DMS 273 treated with DMSO at 0.1 percent for 48 hours (cell line): ENCODE results near the gene KIAA1958.

Experiments
- DNase-seq: peaks from one replicate; lab custom pipeline; 2025; lab: John Stamatoyannopoulos, UW

KIAA1958 gene

DNA sequence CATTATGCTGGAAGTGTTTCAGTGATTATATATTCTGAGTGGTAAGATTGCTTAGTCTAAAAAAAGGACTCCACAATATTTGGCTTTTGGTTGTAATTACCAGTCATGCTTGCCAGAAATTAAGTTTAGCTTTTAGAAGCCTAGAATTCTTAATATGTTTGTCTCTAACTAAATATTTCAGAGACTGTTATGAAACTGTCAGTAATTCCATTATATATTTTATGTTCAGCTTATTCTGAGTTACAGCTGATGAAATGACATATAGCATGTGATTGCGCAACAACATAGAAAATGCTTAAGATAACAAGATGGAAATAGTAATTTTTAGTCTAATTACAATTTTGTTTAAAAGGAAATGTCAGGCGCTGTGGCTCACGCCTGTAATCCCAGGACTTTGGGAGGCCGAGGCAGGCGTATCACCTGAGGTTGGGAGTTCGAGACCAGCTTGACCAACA is 44.2 kb downstream of the KIAA1958 start:
- no peak for DNase-seq

DNA sequence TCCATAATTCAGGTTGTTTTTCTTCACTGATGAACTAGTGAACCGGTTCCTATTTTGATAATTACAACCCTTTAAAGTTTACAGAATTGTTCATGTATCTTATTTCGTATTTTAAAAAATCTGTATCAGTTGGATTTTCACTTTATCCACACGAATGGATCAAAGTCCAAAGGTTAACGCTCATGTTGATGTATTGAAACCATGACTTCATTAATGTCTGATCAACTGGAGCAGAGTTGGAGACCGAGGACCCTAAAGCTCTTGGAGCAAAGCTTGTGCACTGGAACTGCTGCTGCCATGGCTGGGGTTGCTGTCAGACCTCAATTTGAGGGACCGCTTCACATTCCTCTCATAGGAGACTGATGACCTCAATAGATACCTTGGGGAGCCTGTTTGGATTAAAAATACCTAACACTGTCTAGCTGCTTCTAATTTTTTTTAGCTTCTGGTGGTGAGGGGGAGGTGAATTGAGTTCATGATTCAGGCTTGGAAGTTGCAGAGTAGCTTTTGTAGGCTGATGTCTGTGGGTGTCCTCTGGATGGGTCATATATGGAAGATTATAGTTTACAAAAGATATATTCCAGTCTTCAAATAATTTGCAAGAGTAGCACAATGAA is 45.1 kb downstream of the KIAA1958 start:
- no peak for DNase-seq

DNA sequence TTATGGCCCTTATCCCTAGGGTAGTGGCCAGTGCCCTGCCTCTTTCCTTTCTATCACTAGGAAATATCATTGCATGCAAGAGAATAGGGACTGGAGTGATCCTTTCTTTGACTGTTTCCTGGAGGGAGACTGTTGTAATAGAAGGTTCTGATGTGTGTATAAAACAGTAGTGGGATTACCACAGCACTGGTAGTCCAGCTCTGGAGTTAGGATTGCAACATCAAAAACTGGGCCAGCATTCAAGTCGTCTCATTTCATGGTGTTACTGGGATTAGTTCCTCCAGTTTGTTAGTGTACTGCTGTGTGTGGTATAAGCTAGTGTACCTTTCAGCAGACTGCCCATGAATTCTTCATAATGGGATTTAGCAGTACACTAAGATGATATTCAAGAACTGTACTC is 45.8 kb downstream of the KIAA1958 start:
- DNase-seq: no peak

DNA sequence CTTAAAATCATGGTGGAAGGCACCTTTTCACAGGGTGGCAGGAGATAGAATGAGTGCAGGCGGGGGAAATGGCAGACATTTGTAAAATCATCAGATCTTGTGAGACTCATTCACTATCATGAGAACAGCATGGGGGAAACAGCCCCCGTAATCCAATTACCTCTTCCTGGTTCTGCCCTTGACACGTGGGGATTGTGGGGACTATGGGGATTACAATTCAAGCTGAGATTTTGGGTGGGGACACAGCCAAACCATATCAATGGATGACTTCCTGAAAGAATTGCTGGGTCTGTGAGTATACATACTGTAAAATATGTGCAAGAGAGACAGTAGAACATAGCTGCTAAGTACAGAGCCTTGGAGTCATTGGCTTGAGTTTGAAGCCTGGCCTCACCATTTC is 47.0 kb downstream of the KIAA1958 start:
- no peak for DNase-seq

DNA sequence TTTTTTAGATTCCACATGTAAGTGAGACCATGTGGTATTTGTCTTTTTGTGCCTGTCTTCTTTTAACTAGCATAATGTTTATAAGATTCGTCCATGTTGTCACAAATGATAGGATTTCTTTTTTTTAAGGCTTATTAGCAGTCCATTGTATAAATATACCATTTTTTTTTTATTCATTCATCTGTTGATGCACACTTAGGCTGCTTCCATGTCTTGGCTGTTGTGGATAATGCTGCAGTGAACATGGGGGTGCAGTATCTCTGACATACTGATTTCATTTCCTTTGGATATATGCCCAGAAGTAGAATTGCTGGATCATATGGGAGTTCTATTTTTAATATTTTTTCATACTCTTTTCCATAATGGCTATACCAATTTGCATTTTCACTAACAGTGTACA is 48.7 kb downstream of the KIAA1958 start:
- DNase-seq: no peak

DNA sequence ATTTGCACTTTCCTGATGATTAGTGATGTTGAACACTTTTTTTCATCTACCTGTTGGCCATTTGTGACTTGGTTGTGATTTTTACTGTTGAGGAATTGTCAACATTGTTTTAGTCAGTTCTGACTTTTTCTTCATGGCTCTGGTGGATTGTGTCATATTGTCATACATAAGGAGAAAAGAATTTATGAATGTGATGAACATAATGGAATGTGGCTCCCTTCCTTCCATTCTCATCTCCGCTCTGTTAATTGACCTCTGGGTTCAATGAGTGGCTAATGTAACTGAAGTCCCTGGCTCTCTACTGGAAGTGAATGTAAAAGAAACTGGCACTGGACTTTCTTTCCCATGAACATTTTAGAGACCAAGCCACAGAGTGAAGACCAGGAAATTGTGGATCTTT is 49.2 kb downstream of the KIAA1958 start:
- no peak for DNase-seq

DNA sequence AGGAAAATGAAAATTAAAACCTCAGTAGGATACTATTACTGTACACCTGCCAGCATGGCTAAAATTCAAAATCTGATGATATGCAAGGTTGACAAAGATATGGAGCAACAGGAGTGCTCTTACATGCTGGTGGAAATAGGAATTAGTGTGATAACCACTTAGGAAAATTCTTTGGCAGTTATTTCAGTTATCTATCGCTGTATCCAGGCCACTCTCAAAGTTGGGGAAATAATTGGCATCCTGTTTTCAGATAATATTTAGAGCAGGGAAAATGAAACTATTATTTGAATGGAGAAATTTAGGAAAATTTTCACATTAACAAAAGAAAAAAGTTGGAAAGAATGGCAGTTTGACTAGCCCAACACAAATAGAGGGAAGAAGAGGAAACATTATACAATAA is 50.9 kb downstream of the KIAA1958 start:
- no peak for DNase-seq

DNA sequence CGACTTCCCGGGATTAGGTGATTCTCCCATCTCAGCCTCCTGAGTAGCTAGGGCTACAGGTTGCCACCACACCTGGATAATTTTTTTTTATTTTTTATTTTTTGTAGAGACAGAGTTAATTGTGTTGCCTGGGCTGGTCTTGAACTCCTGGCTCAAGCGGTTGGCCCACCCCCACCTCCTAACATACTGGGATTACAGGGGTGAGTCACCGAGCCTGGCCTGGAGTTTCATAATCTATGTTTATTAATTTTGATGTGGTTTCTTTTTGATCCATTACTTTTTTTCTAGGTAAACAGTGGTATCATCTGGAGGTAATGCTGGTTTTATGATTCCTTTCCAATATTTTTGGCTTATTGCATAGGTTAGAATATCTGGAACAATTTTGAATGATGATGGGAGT is 54.2 kb downstream of the KIAA1958 start:
- DNase-seq: no peak

DNA sequence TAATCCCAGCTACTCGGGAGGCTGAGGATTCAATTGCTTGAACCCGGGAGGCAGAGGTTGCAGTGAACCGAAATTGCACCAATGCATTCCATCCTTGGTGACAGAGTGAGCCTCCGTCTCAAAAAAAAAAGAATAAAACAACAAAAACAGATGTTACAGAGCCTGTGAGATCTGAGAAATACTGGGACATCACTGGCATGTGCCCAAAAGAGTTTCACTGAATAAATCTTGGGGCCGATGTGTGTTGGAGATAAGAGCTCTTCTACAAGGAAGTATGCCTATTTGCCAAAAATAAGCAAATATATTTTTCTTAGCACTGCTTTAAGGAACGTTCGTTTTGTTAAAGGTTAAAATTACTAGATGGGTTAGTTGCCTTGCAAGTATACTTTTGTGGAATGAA is 55.1 kb downstream of the KIAA1958 start:
- DNase-seq: no peak

DNA sequence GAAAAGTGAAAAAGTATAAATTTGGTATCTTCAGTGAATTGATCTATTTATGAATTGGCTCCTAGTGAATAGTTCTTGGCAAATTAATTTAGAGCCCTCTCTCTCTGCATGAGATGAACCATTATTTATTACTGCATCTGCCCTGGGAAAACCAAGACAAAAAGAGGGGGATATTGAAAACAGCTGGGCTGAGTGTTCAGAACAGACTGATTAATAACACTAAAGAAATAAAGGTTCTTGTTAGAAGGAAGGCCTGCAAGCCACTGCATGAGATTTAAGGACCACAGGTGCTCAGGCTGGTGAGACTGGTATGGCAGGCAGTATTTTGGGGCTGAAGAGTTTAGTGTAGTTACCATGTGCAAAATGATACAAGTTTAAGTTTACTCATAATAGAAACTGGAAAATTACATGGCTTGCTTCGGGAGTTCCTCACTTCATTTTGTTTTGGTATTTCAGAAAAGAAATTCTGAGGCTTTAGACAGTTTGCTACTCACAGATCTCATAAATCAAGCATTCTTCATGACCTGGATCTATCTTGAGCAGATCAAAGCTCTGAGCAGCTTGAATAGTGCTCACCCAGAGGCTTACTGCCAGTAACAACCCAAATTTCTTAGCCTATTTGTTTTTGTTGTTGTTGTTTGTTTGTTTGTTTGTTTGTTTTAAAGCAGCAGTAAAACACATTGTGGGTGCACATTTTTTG is 56.1 kb downstream of the KIAA1958 start:
- no peak for DNase-seq

DNA sequence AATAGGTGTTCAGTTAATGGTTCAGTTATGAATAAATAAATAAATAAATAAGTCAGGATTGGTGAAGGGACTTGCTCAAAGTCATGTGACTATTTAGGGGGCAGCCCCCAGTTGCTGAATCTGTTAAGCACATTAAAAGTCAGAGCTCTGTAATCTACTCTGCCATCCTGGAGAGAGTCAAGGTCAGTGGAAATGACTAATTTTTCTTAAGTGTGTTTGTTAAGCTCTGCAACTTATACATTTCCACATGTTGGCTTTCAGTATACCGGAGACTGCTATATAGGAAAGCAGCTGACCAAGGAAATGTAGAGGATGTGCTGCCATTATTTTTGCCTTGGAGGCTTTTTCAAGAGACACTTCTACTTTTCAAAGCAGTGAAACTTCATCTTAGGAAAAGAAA is 57.9 kb downstream of the KIAA1958 start:
- no peak for DNase-seq

DNA sequence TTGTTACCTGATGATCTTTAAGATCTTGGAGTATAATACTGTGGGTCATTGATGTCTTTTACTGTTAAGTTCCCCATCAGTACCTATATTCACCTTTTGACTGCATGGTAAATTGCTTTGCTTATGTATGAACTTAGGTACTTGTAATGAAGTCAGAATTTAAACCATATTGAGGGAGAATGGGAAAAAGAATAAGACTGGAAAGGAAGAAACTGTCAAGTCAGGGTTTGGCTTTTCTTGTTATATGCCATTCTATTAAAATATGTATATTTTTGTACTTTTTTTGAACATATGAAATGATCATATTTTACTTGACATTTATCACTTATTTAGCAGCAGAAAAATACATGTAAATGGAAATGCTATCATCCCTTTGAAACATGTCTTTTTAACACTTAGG is 58.6 kb downstream of the KIAA1958 start:
- no peak for DNase-seq

DNA sequence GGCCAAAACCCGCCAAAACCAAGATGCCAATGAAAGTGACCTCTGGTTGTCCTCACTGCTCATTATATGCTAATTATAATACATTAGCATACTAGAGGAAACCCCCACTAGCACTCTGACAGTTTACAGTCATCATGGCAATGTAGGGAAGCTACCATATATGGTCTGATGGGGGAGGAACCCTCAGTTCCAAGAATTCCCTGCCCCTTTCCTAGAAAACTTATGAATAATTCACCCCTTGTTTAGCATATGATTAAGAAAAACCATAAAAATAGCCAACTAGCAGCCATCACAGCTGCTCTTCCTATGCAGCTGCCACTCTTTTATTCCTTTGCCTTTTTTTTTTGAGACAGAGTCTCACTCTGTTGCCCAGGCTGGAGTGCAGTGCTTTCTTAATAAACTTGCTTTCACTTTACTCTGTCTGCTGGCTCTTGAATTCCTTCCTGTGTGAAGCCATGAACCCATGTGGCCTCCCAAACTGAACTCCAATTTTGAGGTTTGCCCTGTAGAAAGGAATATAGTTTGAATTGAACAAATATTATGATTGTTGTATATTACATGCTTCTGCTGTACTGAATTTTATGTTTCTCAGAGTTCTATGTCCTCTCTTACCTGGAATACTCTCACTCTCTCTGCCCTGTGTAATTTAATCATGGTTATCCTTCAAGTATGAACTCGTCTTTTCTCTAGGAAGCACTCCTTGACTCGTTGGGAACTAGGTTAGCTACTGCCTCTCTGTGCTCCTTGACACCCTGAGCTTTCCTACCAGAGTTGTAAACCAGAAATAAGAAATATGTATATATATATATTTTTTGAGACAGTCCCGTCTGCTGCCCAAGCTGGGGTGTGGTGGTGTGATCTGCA is 59.8 kb downstream of the KIAA1958 start:
- DNase-seq: peak; percentile 5

DNA sequence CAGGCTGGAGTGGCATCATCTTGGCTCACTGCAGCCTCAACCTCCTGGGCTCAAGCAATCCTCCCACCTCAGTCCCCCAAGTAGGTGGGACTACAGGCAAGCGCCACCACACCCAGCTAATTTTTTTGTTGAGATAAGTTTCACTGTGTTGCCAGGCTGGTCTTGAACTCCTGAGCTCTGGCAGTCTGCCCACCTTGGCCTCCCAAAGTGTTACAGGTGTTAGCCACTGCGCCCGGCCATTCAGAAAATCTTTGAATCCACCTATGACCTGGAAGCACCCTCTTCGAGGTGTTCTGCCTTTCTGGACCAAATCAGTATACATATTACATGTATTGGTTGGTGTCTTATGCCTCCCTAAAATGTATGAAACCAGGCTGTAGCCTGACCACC is 61.4 kb downstream of the KIAA1958 start:
- DNase-seq: no peak

DNA sequence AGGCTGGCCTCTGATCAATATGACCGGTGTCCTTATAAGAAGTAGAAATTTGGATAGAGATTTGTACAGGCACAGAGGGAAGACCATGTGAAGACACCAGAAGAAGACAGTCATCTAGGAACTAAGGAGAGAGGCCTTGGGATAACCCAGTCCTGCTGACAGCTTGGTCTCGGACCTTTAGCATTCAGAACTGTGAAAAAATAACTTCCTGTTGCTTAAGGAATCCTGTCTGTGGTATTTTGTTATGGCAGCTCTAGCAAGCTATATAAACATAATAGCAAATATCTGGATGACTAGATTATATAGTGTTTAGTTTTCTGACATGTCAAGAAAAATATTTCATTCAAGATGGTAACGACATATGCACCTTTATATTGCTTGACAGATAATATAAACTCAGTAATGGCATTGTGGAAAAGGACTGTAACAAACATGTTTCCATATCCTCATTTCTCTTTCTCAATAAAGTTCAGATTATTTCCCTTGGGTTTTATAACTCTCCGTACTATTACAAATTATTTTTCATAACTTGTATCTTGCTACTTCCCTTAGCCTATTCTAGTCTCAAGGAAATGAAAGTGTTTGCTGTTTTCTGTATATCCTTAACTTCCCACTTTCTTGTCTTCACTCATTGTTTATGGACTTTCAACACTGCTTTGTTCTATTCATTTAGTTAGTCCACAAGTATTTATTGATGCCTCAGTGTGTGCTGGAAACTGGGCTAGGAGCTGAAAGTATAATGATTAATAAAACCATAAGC is 62.4 kb downstream of the KIAA1958 start:
- no peak for DNase-seq

DNA sequence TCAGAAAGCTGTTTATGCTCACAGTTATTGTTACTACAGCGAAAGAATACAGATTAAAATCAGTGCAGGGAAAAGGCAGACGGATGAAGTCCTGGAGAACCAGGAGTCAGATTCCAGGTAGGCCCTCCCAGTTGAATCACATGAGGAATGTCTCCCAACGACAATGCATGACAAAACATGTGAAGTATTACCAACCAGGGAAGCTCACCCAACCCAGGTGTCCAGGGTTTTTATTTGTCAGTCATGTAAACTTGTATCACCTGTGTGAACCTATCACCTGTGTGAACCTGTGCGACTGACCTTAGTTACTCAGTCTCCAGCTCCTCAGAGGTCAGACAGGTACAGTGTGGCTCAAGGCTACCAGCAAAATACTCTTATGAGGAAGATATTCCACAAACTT is 63.9 kb downstream of the KIAA1958 start:
- no peak for DNase-seq

DNA sequence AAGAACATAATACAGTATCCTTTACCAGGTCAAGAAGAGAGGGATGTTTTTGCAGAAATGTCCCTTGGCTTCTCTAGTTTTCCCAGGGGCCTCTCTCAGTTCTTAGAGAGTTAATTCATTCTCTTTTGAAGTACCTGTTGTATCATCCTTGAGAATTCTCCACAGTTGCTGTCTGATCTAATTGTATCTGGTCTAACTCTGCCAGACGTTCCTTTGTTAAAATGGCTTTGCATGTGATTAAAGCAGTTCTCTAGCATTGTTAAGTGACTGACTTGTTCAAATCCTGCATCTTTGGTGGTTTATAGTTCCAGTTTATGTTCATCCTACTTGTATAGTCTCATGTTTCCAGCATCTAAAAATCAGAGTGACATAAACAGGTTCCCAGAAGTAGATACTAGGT is 65.0 kb downstream of the KIAA1958 start:
- no peak for DNase-seq

DNA sequence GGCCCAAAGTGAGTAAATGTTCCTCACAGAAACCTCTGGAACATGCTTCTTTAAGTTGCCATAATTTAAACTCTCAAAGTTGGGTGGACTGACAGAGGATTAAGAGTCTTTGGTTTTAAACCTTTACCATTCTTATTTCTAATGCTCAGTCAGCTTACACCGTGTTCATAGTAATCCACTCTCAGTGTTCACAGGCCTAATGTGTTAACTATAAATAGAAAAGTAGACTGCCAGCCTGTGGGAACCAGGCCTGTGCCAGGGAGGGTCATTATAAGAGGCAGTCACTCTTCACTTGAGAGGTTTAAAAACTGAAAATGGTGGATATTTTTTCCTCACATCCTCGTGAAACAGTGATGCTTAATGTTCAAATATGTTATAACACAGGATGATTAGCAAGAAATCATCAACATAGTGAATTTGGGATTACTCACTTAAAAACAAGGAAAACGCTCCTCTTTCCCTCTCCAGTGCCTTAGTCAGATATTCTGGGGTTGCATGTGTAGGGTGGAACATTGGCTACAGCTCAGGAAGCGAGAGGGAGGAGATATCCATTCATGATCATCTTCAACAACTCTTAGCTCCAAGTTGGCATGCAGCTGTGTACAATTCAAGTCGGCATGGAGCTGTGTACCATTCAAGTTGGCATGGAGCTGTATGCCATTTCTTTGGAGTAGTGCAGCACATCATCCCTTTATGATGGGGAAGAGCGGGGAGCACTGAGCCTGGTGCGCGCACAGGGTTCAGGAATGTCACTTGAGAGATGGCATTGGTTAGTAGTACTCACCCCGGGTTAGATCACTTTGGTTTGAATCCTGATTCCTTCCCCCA is 65.8 kb downstream of the KIAA1958 start:
- no peak for DNase-seq

DNA sequence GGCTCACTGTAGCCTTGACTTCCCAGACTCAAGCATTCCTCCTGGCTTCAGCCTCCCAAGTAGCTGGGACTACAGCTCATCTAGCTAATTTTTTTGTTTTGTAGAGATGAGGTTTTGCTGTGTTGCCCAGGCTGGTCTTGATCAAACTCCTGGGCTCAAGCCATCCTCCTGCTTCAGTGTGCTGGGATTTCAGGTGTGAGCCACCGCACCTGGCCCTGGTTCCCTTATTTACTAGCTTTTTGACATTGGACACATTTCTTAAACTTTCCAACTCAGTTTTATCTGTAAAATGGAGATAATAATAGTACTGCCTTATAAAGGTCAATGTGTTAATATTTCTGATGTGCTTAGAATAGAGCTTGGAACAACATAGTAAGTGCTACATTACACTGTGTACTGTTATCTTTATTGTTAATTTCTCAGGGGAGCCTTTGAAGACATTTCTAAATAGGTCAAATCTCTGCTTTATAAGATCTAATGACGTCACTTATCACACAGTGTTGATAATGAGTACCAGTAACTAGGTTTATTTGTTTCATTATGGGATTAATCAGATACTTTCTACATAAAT is 66.7 kb downstream of the KIAA1958 start:
- no peak for DNase-seq

DNA sequence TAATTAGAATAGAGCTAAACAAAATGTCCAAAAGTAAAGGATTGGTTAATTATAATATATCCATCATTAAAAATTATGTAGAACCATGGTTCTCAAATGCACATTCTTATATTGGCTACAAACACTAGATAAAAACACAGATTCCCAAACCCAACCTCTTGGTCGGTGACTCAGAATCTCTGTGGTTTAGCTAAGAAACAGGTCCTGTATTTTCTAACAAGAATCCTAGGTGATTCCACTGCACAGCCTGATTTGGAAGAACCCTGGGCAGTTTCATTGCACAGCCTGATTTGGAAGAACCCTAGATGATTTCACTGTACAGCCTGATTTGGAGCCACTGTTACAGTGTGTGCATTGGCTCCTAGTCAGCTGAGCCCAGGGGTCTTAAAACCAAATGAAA is 67.9 kb downstream of the KIAA1958 start:
- DNase-seq: no peak

DNA sequence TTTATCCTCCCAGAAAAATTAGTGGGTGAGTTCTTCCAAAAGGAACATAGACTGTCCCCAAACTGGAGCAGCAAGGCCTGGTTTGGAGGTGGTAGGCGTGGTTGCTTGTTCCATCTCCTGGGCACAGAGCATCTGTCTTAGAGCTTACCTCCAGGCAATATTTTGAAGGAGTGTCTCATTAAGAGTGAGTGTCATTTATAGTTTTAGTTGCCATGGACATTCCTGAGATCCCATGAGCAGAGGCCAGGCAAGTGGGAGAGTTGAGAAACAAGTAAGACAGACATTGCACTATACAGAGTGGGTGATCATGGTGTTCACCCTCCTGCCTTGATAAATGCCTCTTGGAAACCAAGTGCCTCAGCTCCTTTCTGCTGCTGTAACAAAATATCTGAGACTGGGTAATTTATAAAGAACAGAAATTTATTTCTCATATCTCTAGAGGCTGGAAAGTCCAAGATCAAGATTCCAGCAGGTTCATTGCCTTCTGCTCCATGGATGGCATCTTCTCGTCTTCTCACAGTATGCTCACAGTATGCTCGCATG is 68.5 kb downstream of the KIAA1958 start:
- no peak for DNase-seq
